ENCODE data around the gene SMOC1.

The SMOC1 gene

DNA sequence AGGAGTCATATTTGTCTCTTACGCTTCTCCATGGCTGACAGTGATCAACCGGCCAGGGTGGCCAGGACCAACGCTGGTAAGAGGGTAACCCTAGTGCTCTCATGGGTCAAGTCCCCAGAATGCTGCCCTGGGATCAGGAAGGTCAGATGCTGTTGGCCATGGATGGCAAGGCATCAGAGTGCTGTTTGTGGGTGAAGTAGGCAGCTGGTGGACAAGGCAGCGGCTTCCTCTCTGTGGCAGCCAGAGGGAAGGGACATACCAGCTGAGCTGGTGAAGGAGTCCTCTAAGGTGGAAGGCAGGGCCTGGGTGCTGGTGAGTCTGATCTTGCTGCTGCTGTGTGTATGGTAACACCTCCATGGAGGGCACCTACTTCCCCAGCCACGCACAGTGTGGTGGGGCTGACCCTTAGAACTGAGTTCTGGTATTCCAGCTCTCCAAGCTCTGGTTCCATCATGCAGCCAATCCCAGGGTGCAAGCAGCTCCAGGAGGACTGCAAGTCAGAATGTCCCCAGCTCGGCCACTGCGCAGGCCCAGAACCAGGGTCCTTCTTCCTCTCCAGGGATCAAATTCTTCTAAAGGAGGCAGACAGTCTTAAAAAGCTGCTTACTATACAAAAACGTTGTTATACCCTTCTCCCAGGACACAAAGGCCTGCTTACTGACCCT, 13.4 kb upstream of the SMOC1 start:
- peaks cover 12% of the 10 kb centered on the region for H3K27me3 ChIP-seq (ENCODE audit: control insufficient read depth, insufficient read depth, low read length)
- H3K4me3 ChIP-seq (ENCODE audit: low read length): no peak overlapping the region
- no peaks in the 10 kb centered on the region for H3K4me1 ChIP-seq (ENCODE audit: control insufficient read depth, insufficient read depth, low read length)
- no peak overlapping the region for H3K9ac ChIP-seq (ENCODE audit: low read depth, low read length)
- H3K9me3 ChIP-seq (replicated peaks; ENCODE audit: low read length): no peaks in the 10 kb centered on the region
- H3K4me2 ChIP-seq (ENCODE audit: low read length): no peak overlapping the region
- H3K36me3 ChIP-seq (ENCODE audit: insufficient read depth, low read length): no peaks in the 10 kb centered on the region

DNA sequence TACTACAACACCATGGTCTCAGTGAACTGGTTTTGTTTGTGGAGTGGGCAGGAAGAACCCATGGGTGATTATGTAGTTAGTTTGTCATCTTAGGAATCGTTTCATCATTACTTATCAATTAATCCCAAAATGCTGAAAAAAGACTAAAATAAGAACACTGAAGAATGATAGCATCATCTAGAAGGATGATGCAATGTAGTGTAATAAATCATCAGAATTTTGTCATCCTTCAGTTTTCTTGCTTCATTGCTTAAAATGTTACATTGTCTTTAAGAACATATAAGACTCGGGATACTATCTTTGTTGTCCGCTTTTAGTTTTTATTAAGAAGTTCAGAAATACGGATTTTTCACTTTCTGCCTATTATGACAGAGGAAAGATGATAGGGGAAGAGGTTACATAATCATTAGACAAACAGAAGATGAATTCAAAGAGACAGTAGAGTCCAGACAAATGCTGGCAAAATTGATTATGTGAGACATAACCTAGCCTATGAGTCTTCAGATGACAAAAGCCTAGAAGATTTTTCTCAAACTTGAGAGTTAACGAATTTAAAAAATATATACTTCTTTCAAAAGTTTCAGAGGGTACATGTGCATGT, 10.8 kb upstream of the SMOC1 start:
- Histone ChIP-seq H3K4me1 (ENCODE audit: control insufficient read depth, insufficient read depth, low read length) (no peaks in the 10 kb centered on the region), H3K4me2 (ENCODE audit: low read length) (no peak overlapping the region), H3K4me3 (ENCODE audit: low read length) (no peak overlapping the region), H3K9me3 (replicated peaks; ENCODE audit: low read length) (no peaks in the 10 kb centered on the region), H3K36me3 (ENCODE audit: insufficient read depth, low read length) (no peaks in the 10 kb centered on the region), H3K9ac (ENCODE audit: low read depth, low read length) (no peak overlapping the region), H3K27me3 (ENCODE audit: control insufficient read depth, insufficient read depth, low read length) (no peaks in the 10 kb centered on the region)

GRCh38 chr14:69870613-69871012, 8.6 kb upstream of the SMOC1 start:
- no peak overlapping the region for H3K4me3 ChIP-seq (ENCODE audit: low read length)
- H3K9ac ChIP-seq (ENCODE audit: low read depth, low read length): no peak overlapping the region
- H3K9me3 ChIP-seq (replicated peaks; ENCODE audit: low read length): no peaks in the 10 kb centered on the region
- no peaks in the 10 kb centered on the region for H3K27me3 ChIP-seq (ENCODE audit: control insufficient read depth, insufficient read depth, low read length)
- H3K36me3 ChIP-seq (ENCODE audit: insufficient read depth, low read length): no peaks in the 10 kb centered on the region
- H3K4me2 ChIP-seq (ENCODE audit: low read length): no peak overlapping the region
- no peaks in the 10 kb centered on the region for H3K4me1 ChIP-seq (ENCODE audit: control insufficient read depth, insufficient read depth, low read length)

- no peak overlapping the region for H3K4me3 ChIP-seq (ENCODE audit: low read length)
- H3K36me3 ChIP-seq (ENCODE audit: insufficient read depth, low read length): no peaks in the 10 kb centered on the region
- peaks cover 19% of the 10 kb centered on the region for H3K27me3 ChIP-seq (ENCODE audit: control insufficient read depth, insufficient read depth, low read length)
- H3K9me3 ChIP-seq (replicated peaks; ENCODE audit: low read length): no peaks in the 10 kb centered on the region
- H3K4me1 ChIP-seq (ENCODE audit: control insufficient read depth, insufficient read depth, low read length): no peaks in the 10 kb centered on the region
- H3K4me2 ChIP-seq (ENCODE audit: low read length): no peak overlapping the region
- H3K9ac ChIP-seq (ENCODE audit: low read depth, low read length): no peak overlapping the region
Measured at GRCh38 chr14:69873877-69874780, 5.1 kb upstream of the SMOC1 start.

- no peaks in the 10 kb centered on the region for H3K9me3 ChIP-seq (replicated peaks; ENCODE audit: low read length)
- H3K4me2 ChIP-seq (ENCODE audit: low read length): no peak overlapping the region
- no peaks in the 10 kb centered on the region for H3K4me1 ChIP-seq (ENCODE audit: control insufficient read depth, insufficient read depth, low read length)
- H3K36me3 ChIP-seq (ENCODE audit: insufficient read depth, low read length): no peaks in the 10 kb centered on the region
- H3K27me3 ChIP-seq (ENCODE audit: control insufficient read depth, insufficient read depth, low read length): peaks cover 36% of the 10 kb centered on the region
- no peak overlapping the region for H3K9ac ChIP-seq (ENCODE audit: low read depth, low read length)
- no peak overlapping the region for H3K4me3 ChIP-seq (ENCODE audit: low read length)
Measured at GRCh38 chr14:69876221-69876847, 2.9 kb upstream of the SMOC1 start.

GRCh38 chr14:69876848-69877306, 2.3 kb upstream of the SMOC1 start:
- Histone ChIP-seq H3K27me3 (ENCODE audit: control insufficient read depth, insufficient read depth, low read length) (peaks cover 41% of the 10 kb centered on the region), H3K4me1 (ENCODE audit: control insufficient read depth, insufficient read depth, low read length) (no peaks in the 10 kb centered on the region), H3K9ac (ENCODE audit: low read depth, low read length) (no peak overlapping the region), H3K4me2 (ENCODE audit: low read length) (no peak overlapping the region), H3K9me3 (replicated peaks; ENCODE audit: low read length) (no peaks in the 10 kb centered on the region), H3K4me3 (ENCODE audit: low read length) (no peak overlapping the region), H3K36me3 (ENCODE audit: insufficient read depth, low read length) (no peaks in the 10 kb centered on the region)

DNA sequence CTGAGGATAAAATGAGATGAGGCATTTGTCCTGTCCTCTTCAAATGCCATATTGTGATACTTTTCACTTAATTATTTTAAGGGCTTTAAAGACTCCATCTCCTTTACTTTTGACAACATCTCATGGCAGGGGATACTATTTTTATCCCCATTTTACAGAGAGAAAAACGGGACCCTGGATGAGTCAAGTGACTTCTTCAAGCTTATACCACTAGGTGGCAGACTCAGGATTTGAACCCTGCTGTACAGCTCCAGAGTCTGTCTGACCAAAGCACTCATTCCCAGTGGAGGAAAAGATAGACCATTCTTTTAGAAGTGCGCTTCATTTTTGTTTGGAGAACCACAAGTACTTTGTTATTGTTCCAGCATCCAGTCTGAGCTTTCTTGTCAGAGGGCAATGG, 1.7 kb upstream of the SMOC1 start:
- Histone ChIP-seq H3K9me3 (replicated peaks; ENCODE audit: low read length) (no peaks in the 10 kb centered on the region), H3K4me3 (ENCODE audit: low read length) (no peak overlapping the region), H3K9ac (ENCODE audit: low read depth, low read length) (no peak overlapping the region), H3K4me1 (ENCODE audit: control insufficient read depth, insufficient read depth, low read length) (no peaks in the 10 kb centered on the region), H3K36me3 (ENCODE audit: insufficient read depth, low read length) (no peaks in the 10 kb centered on the region), H3K27me3 (ENCODE audit: control insufficient read depth, insufficient read depth, low read length) (peaks cover 47% of the 10 kb centered on the region), H3K4me2 (ENCODE audit: low read length) (no peak overlapping the region)

GRCh38 chr14:69878251-69878650, 965 bp upstream of the SMOC1 start:
- Histone ChIP-seq H3K9me3 (replicated peaks; ENCODE audit: low read length) (no peaks in the 10 kb centered on the region), H3K4me1 (ENCODE audit: control insufficient read depth, insufficient read depth, low read length) (no peaks in the 10 kb centered on the region)

GRCh38 chr14:69880044-69880487, 850 bp downstream of the SMOC1 start:
- H3K36me3 ChIP-seq (ENCODE audit: insufficient read depth, low read length): no peaks in the 10 kb centered on the region
- H3K4me3 ChIP-seq (ENCODE audit: low read length): peak overlapping the region; percentile 64
- H3K4me1 ChIP-seq (ENCODE audit: control insufficient read depth, insufficient read depth, low read length): no peaks in the 10 kb centered on the region
- no peaks in the 10 kb centered on the region for H3K9me3 ChIP-seq (replicated peaks; ENCODE audit: low read length)
- no peak overlapping the region for H3K9ac ChIP-seq (ENCODE audit: low read depth, low read length)
- peaks cover 58% of the 10 kb centered on the region for H3K27me3 ChIP-seq (ENCODE audit: control insufficient read depth, insufficient read depth, low read length)
- H3K4me2 ChIP-seq (ENCODE audit: low read length): peak overlapping the region; percentile 65

More at GRCh38 chr14:69878251-69878650, 965 bp upstream of the SMOC1 start:
- H3K4me3 ChIP-seq (ENCODE audit: low read length): no peak overlapping the region
- H3K9ac ChIP-seq (ENCODE audit: low read depth, low read length): no peak overlapping the region
- peaks cover 54% of the 10 kb centered on the region for H3K27me3 ChIP-seq (ENCODE audit: control insufficient read depth, insufficient read depth, low read length)
- no peak overlapping the region for H3K4me2 ChIP-seq (ENCODE audit: low read length)
- H3K36me3 ChIP-seq (ENCODE audit: insufficient read depth, low read length): no peaks in the 10 kb centered on the region

DNA sequence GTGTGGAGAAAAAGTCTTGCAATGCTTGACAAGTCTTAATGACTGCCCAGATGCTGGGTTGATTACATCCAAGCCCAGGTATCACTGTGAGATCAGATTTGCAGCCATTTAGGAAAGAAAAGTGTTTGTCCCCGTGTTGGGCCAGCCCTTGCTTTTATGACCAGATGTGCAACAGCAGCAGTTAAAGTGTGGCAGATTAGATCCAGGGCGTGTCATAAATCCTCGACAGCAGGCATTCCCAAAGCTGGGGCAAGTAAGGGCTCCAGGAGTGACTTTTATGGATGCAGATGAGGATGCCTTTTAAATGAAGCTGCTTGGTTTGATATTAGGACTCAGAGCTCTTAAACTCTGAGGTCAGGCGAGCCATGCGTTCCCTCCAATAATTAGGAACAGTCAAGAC, 1.7 kb downstream of the SMOC1 start:
- Histone ChIP-seq H3K27me3 (ENCODE audit: control insufficient read depth, insufficient read depth, low read length) (peaks cover 58% of the 10 kb centered on the region), H3K36me3 (ENCODE audit: insufficient read depth, low read length) (no peaks in the 10 kb centered on the region), H3K4me3 (ENCODE audit: low read length) (no peak overlapping the region), H3K9ac (ENCODE audit: low read depth, low read length) (no peak overlapping the region), H3K4me1 (ENCODE audit: control insufficient read depth, insufficient read depth, low read length) (no peaks in the 10 kb centered on the region), H3K9me3 (replicated peaks; ENCODE audit: low read length) (no peaks in the 10 kb centered on the region), H3K4me2 (ENCODE audit: low read length) (no peak overlapping the region)

Data from skeletal muscle satellite cell (primary cell).